Stomach (tissue), 9 donors: ENCODE results near the gene COA3. TPM values are rescaled to one million over a fixed set of nuclear protein-coding genes. Genes with fewer than 3 reads are reported as not detected.

ENCODE experiments used
- DNase-seq, 2 donors: peaks; one replicate each; pipeline versions ENCODE4 v3.0.0 to v3.0.0-alpha.2; 2013 to 2019
- H3K27ac ChIP-seq, 5 donors: fragments of 200-600 bp in 4 of 5; sonication (generic) in 4 of 5; one replicate each; pipeline ENCODE4 v1.5.1; 2013 to 2019; ENCODE audit warnings: mild to moderate bottlenecking in 1 of 5, moderate library complexity in 1 of 5
- H3K27me3 ChIP-seq, 3 donors: fragments of 200-600 bp; sonication (generic); one replicate each; pipeline ENCODE4 v1.5.1; 2017 to 2019; ENCODE audit warnings: mixed run types in 1 of 3
- H3K36me3 ChIP-seq, 4 donors: fragments of 200-600 bp; sonication (generic); 1 replicate in 3 of 4; 2 replicates in 1 of 4; pipeline ENCODE4 v1.5.1; 2016 to 2019
- H3K4me1 ChIP-seq, 4 donors: fragments of 200-600 bp; sonication (generic); one replicate each; pipeline ENCODE4 v1.5.1; 2016 to 2019
- H3K4me3 ChIP-seq, 4 donors: fragments of 200-600 bp; sonication (generic) in 3 of 4; one replicate each; pipeline ENCODE4 v1.5.1; 2016 to 2019; ENCODE audit warnings: mild to moderate bottlenecking in 1 of 4
- H3K9me3 ChIP-seq, 4 donors: fragments of 200-600 bp; sonication (generic); one replicate each; pipeline ENCODE4 v1.5.1; 2016 to 2019
- EP300 ChIP-seq: sonication (generic); formaldehyde crosslinking; IDR thresholded peaks from one replicate; pipeline ENCODE4 v1.6.1; 2017; ENCODE audit warnings: antibody characterized with exemption
- POLR2A ChIP-seq, 4 donors: fragments of 450-650 bp; IDR thresholded peaks; one replicate each; pipeline ENCODE4 v1.6.1; 2016; ENCODE audit warnings: antibody characterized with exemption in 4 of 4, control low read depth in 2 of 4, mild to moderate bottlenecking in 1 of 4, moderate library complexity in 1 of 4
- POLR2AphosphoS5 ChIP-seq, 3 donors: sonication (generic); formaldehyde crosslinking; IDR thresholded peaks; one replicate each; pipeline ENCODE4 v1.6.1; 2016; ENCODE audit warnings: antibody characterized with exemption in 3 of 3
- WGBS, 5 donors: extraction: QIAGEN DNeasy Blood & Tissue Kit in 3 of 5; methylation state at CpG; one replicate each; pipeline versions ENCODE4 v1.1.5 to v1.1.7; 2013 to 2018; 5-methylcytosine and 5-hydroxymethylcytosine counted together
- intact Hi-C: fragments of 100-400 bp; cut with DNase I; formaldehyde crosslinking; loops from one replicate; pipeline ENCODE4 v1.15.1; 2023; ENCODE audit warnings: low total_unique reads
- polyA plus RNA-seq, 3 donors: library from polyadenylated mRNA; stranded (reverse); fragments of 200-250 nt; gene quantifications; one replicate each; pipeline ENCODE4 v1.2.3, GENCODE V29; 2013
- total RNA-seq, 5 donors: library from RNA; depleted of rRNA; stranded (reverse); fragments of >200 nt; gene quantifications; one replicate each; pipeline versions ENCODE4 v1.1.0 to v1.2.3, GENCODE V29; 2014 to 2016
- TF ChIP-seq, protein P1 (sequence below), 7 experiments: fragments of 450-650 bp in 4 of 7; fragments of 200-600 bp in 3 of 7; sonication (generic) in 3 of 7; IDR thresholded peaks; one replicate each; pipeline ENCODE4 v1.5.1; 2016 to 2019; ENCODE audit warnings: antibody characterized with exemption in 7 of 7, control low read depth in 2 of 7, mild to moderate bottlenecking in 1 of 7
- donor health status: healthy with polysubstance abuse.
- donor health status: Bipolar disorder and iron deficiency.
- donor health status: healthy.

COA3 gene
- total and polyA plus RNA-seq, 8 donors: 22.2 to 268 (median 152) TPM

DNA sequence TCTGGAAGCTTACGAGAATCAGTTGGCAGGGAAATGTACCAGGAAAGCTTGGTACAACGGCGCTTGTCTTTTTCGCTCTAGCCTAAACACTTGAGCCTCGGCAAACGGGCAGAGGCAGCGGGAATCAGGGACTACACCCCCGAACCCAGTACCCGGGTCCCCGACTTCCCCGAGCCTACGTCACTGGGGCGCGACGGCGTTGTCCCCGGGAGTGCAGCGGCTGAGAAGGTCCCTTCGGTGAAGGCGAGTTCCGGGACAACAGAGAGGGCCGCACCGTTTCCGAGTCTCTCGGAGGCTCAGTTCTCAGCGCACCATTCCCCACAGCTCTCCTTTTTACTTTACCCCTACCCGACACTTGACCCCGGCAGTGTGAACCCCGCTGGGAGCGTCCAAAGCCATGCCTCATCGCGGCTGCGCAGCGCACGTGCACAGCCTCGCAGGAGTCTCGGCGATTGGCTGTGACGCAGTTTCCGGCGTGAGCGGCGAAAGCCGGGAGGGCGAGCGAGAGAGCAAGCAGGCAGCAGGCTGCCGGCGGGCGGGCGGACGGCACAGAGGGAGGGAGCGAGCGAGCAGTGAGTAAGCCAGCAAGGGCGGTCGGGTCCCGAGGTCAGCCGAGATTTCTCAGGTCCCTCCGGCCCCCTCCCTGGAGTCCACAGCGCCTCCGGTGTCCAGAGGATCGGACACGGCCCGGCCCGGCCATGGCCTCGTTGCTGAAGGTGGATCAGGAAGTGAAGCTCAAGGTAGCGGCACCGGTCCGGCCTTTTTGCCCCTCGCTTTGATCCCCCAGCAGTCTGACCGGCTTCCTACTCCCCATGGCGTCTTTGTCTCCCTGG lies 34.6 kb upstream of the COA3 start, which contains the start of gene PSME3:
TSS of gene PSME3 (plus strand) at position 464 of the 833 bp plus-strand sequence. CDS start at position 699, 235 bp downstream.
- Histone ChIP-seq H3K36me3 (peaks cover 21 to 36% (median 34%) of the 10 kb centered on the region in 4 donors), H3K9me3 (no peaks in the 10 kb centered on the region), H3K4me1 (peaks cover 19 to 36% (median 33%) of the 10 kb centered on the region in 4 donors), H3K27me3 (no peaks in the 10 kb centered on the region), H3K4me3 (peak within 1 kb of the TSS; percentile 94 to 99 (median 96)), H3K27ac (peak within 1 kb of the TSS; percentile 55 to 93 (median 89))
- TF ChIP-seq, protein P1, sequence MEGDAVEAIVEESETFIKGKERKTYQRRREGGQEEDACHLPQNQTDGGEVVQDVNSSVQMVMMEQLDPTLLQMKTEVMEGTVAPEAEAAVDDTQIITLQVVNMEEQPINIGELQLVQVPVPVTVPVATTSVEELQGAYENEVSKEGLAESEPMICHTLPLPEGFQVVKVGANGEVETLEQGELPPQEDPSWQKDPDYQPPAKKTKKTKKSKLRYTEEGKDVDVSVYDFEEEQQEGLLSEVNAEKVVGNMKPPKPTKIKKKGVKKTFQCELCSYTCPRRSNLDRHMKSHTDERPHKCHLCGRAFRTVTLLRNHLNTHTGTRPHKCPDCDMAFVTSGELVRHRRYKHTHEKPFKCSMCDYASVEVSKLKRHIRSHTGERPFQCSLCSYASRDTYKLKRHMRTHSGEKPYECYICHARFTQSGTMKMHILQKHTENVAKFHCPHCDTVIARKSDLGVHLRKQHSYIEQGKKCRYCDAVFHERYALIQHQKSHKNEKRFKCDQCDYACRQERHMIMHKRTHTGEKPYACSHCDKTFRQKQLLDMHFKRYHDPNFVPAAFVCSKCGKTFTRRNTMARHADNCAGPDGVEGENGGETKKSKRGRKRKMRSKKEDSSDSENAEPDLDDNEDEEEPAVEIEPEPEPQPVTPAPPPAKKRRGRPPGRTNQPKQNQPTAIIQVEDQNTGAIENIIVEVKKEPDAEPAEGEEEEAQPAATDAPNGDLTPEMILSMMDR (IDR thresholded peaks at IDR 0.05): peak in 1 of 7 experiments; percentile 24
- peak; percentile 94 to 99 (median 99) for TF ChIP-seq POLR2AphosphoS5 (IDR thresholded peaks at IDR 0.05)
- TF ChIP-seq POLR2A (IDR thresholded peaks at IDR 0.05): peak in 2 of 4 donors; percentile 81 to 96
- TF ChIP-seq EP300: no peak
- 0 to 1% (median 0%) methylated on average over 23 to 71 of the region's 71 CpGs for WGBS, 5 donors
- intact Hi-C loops: no loop called here
- DNase-seq: peak; percentile 93 to 97

DNA sequence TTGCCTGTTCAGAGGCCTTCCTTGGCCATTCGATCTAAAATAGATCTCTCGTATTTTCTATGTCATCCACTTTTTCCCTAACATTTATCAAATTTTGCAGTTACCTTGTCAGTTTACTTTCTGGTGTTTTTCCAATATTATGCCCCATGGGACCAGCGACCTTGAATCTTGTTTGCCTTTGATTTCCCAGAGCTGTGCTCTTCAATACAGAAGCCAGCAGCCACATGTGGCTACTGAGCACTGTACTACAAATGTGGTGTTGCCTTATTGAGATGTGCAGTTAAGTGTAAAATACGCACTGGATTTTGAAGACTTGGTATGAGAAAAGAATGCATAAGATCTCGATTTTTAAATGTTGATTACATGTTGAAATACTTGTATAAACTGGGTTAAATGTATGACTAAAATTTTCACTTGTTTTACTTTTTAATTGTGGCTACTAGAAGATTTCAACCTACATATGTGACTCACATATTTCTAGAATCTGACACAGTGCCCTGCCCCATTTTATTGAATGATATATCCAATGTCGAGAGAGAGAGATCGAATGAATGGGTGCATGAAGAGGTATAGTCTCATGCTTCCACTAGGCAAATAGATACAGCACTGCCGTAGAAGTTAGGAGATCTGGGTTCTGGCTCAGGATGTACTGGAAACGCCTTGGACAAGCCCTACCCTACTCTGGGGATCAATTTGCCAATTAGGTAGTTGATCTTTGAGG lies 33.9 kb upstream of the COA3 start:
- Histone ChIP-seq H3K27me3 (no peaks in the 10 kb centered on the region), H3K36me3 (peaks cover 13 to 28% (median 26%) of the 10 kb centered on the region in 4 donors), H3K9me3 (no peaks in the 10 kb centered on the region), H3K4me1 (peaks cover 19 to 36% (median 33%) of the 10 kb centered on the region in 4 donors), H3K4me3 (peak overlapping the region; percentile 94 to 99 (median 96)), H3K27ac (peak overlapping the region; percentile 55 to 93 (median 89))
- no peak for DNase-seq
- intact Hi-C loops: no loop called here
- TF ChIP-seq EP300 (no peak), POLR2A (IDR thresholded peaks at IDR 0.05) (no peak), POLR2AphosphoS5 (IDR thresholded peaks at IDR 0.05) (no peak)
- TF ChIP-seq, protein P1 (IDR thresholded peaks at IDR 0.05): no peak
- 43 to 48% (median 45%) methylated on average over 9 of the region's 9 CpGs for WGBS, 5 donors

- intact Hi-C loops: no loop called here
- H3K27me3 ChIP-seq: no peaks in the 10 kb centered on the region
- H3K4me3 ChIP-seq: no peak overlapping the region
- peaks cover 19 to 34% (median 33%) of the 10 kb centered on the region in 4 donors for H3K4me1 ChIP-seq
- no peak overlapping the region for H3K27ac ChIP-seq
- peaks cover 0 to 14% (median 12%) of the 10 kb centered on the region in 4 donors for H3K36me3 ChIP-seq
- TF ChIP-seq POLR2A (IDR thresholded peaks at IDR 0.05) (no peak), POLR2AphosphoS5 (IDR thresholded peaks at IDR 0.05) (no peak), EP300 (no peak)
- TF ChIP-seq, protein P1 (IDR thresholded peaks at IDR 0.05): no peak
- no peak for DNase-seq
- H3K9me3 ChIP-seq: no peaks in the 10 kb centered on the region
Measured at GRCh38 chr17:42830971-42831370, 32.5 kb upstream of the COA3 start.

- H3K9me3 ChIP-seq: no peaks in the 10 kb centered on the region
- H3K27ac ChIP-seq: no peak overlapping the region
- H3K4me1 ChIP-seq: peaks cover 16 to 27% (median 26%) of the 10 kb centered on the region in 4 donors
- H3K27me3 ChIP-seq: no peaks in the 10 kb centered on the region
- H3K36me3 ChIP-seq: peaks cover 0 to 6% (median 1%) of the 10 kb centered on the region in 4 donors
- 89 to 100% (median 94%) methylated on average over 1 of the region's 1 CpG for WGBS, 5 donors
- TF ChIP-seq EP300: no peak
- no peak for TF ChIP-seq POLR2AphosphoS5 (IDR thresholded peaks at IDR 0.05)
- no peak for TF ChIP-seq POLR2A (IDR thresholded peaks at IDR 0.05)
- TF ChIP-seq, protein P1 (IDR thresholded peaks at IDR 0.05): no peak
- no peak overlapping the region for H3K4me3 ChIP-seq
- DNase-seq: no peak
- intact Hi-C loops: no loop called here
Measured at GRCh38 chr17:42827472-42827871, 29.0 kb upstream of the COA3 start.
